Ishikawa (cell line): Measurements from ENCODE around the gene ATXN7.

Experiments used
- CEBPB ChIP-seq: IDR thresholded peaks from 2 replicates; pipeline ENCODE4 v1.6.1; 2012
- CREB1 ChIP-seq: IDR thresholded peaks from 2 replicates; pipeline ENCODE4 v1.6.1; 2012; ENCODE audit warnings: low read depth
- EP300 ChIP-seq: IDR thresholded peaks from 2 replicates; pipeline ENCODE4 v1.6.1; 2012; ENCODE audit warnings: borderline replicate concordance
- MAX ChIP-seq: IDR thresholded peaks from 2 replicates; pipeline ENCODE4 v1.6.1; 2012

GRCh38 chr3:63976872-63977200 is 113.2 kb downstream of the ATXN7 start:
- TF ChIP-seq CEBPB (no peak), CREB1 (no peak), EP300 (no peak), MAX (no peak)
